SJSA1 (cell line): Measurements from ENCODE around the gene SEC14L5. TPM values are rescaled to one million over a fixed set of nuclear protein-coding genes. Genes with fewer than 3 reads are reported as not detected.

ENCODE experiments used
- DNase-seq, 2 experiments: peaks; one replicate each; pipeline ENCODE4 v3.0.0-alpha.2; 2015 to 2020; ENCODE audit warnings: low spot score in 2 of 2, low read depth in 1 of 2
- H3K27ac ChIP-seq: fragments of 250-450 bp; sonication (Bioruptor Pico); 2 replicates; pipeline ENCODE4 v1.5.1; 2020; ENCODE audit warnings: mild to moderate bottlenecking, moderate library complexity
- H3K27me3 ChIP-seq: fragments of 250-450 bp; sonication (Bioruptor Pico); replicated peaks from 2 replicates; pipeline ENCODE4 v1.5.1; 2020; ENCODE audit warnings: mild to moderate bottlenecking, moderate library complexity
- H3K36me3 ChIP-seq: fragments of 250-450 bp; sonication (Bioruptor Pico); 2 replicates; pipeline ENCODE4 v1.5.1; 2020; ENCODE audit warnings: mild to moderate bottlenecking
- H3K4me1 ChIP-seq: fragments of 250-450 bp; sonication (Bioruptor Pico); replicated peaks from 2 replicates; pipeline ENCODE4 v1.6.1; 2021; ENCODE audit warnings: mild to moderate bottlenecking
- H3K4me3 ChIP-seq: fragments of 250-450 bp; sonication (Bioruptor Pico); 2 replicates; pipeline ENCODE4 v1.5.1; 2020; ENCODE audit warnings: mild to moderate bottlenecking
- H3K9me3 ChIP-seq: fragments of 250-450 bp; sonication (Bioruptor Pico); replicated peaks from 2 replicates; pipeline ENCODE4 v1.5.1; 2020; ENCODE audit warnings: mild to moderate bottlenecking
- total RNA-seq: library from RNA; depleted of rRNA; stranded (reverse); fragments of >200 nt; shearing (Covaris generic); gene quantifications from 2 replicates; pipeline ENCODE4 v1.2.3, GENCODE V29; 2014; rRNA removed

Gene SEC14L5
- total RNA-seq, 1 experiment from 2014 or later = not detected

- peaks cover 51% of the 10 kb centered on the region for H3K27me3 ChIP-seq
- DNase-seq = no peak
Measured at GRCh38 chr16:5064915-5065314, 106.8 kb downstream of the SEC14L5 start.

GRCh38 chr16:5065326-5065725, 107.2 kb downstream of the SEC14L5 start:
- no peak for DNase-seq
- peaks cover 51% of the 10 kb centered on the region for H3K27me3 ChIP-seq
- no peaks in the 10 kb centered on the region for H3K36me3 ChIP-seq
- H3K4me3 ChIP-seq = no peak overlapping the region
- no peaks in the 10 kb centered on the region for H3K4me1 ChIP-seq
- H3K9me3 ChIP-seq = no peaks in the 10 kb centered on the region
- H3K27ac ChIP-seq = no peak overlapping the region

More at GRCh38 chr16:5064915-5065314, 106.8 kb downstream of the SEC14L5 start:
- H3K27ac ChIP-seq = no peak overlapping the region
- no peaks in the 10 kb centered on the region for H3K4me1 ChIP-seq
- no peaks in the 10 kb centered on the region for H3K9me3 ChIP-seq
- no peaks in the 10 kb centered on the region for H3K36me3 ChIP-seq
- no peak overlapping the region for H3K4me3 ChIP-seq

- no peak within 1 kb of the TSS for H3K27ac ChIP-seq
- H3K4me1 ChIP-seq = no peaks in the 10 kb centered on the region
- no peaks in the 10 kb centered on the region for H3K9me3 ChIP-seq
- peaks cover 51% of the 10 kb centered on the region for H3K27me3 ChIP-seq
- H3K4me3 ChIP-seq = no peak within 1 kb of the TSS
- DNase-seq = no peak
- H3K36me3 ChIP-seq = no peaks in the 10 kb centered on the region
Measured at GRCh38 chr16:5065813-5066212, 107.7 kb downstream of the SEC14L5 start, which contains the start of gene C16orf89. TSS of gene C16orf89 (minus strand) at chr16:5065956. CDS start at chr16:5065908, 48 bp downstream.

- Histone ChIP-seq H3K36me3 (no peaks in the 10 kb centered on the region), H3K27ac (no peak overlapping the region), H3K4me1 (peaks cover 6% of the 10 kb centered on the region), H3K9me3 (no peaks in the 10 kb centered on the region), H3K27me3 (peaks cover 51% of the 10 kb centered on the region), H3K4me3 (no peak overlapping the region)
- no peak for DNase-seq
Measured at GRCh38 chr16:5066511-5066910, 108.4 kb downstream of the SEC14L5 start.

Other genes starting within 250 kb of the SEC14L5 start
- gene ANKS3, start 224.1 kb upstream of the SEC14L5 start, total RNA-seq = 20.9 and 21.9 TPM in 2 replicates
- gene DNAAF8, start 223.8 kb upstream of the SEC14L5 start, total RNA-seq = 0.38 and 1.1 TPM in 2 replicates
- gene ZNF500, start 191.2 kb upstream of the SEC14L5 start, total RNA-seq = 8.8 and 15.1 TPM in 2 replicates
- not detected in 2 replicates for gene SEPTIN12, start 170.0 kb upstream of the SEC14L5 start, total RNA-seq
- gene SMIM22, start 163.0 kb upstream of the SEC14L5 start, total RNA-seq = not detected in 2 replicates
- 9.9 and 15.1 TPM in 2 replicates for gene ROGDI, start 155.7 kb upstream of the SEC14L5 start, total RNA-seq
- gene GLYR1, start 111.0 kb upstream of the SEC14L5 start, total RNA-seq = 35.2 and 49.0 TPM in 2 replicates
- 30.8 and 31.5 TPM in 2 replicates for gene UBN1, start 110.8 kb upstream of the SEC14L5 start, total RNA-seq
- gene PPL, start 21.2 kb upstream of the SEC14L5 start, total RNA-seq = 0.11 TPM in 1 of 2 replicates, not detected in the other
- 12.1 and 31.5 TPM in 2 replicates for gene NAGPA, start 75.6 kb downstream of the SEC14L5 start, total RNA-seq
- not detected in 2 replicates for gene C16orf89, start 107.6 kb downstream of the SEC14L5 start, total RNA-seq
- gene ALG1, start 113.5 kb downstream of the SEC14L5 start, total RNA-seq = 22.2 and 38.5 TPM in 2 replicates
- gene EEF2KMT, start 139.5 kb downstream of the SEC14L5 start, total RNA-seq = 17.4 and 19.0 TPM in 2 replicates